ENCODE data around the gene PTPN14.

The PTPN14 gene

GRCh38 chr1:214377886-214378285, 173.5 kb downstream of the PTPN14 start:
- no peak for DNase-seq (ENCODE audit: low read depth in 1 of 2, low spot score in 1 of 2)

GRCh38 chr1:214377485-214377884, 173.9 kb downstream of the PTPN14 start:
- no peak for DNase-seq (ENCODE audit: low read depth in 1 of 2, low spot score in 1 of 2)

GRCh38 chr1:214372092-214372491, 179.3 kb downstream of the PTPN14 start:
- DNase-seq (ENCODE audit: low read depth in 1 of 2, low spot score in 1 of 2) = no peak

GRCh38 chr1:214370615-214371014, 180.8 kb downstream of the PTPN14 start:
- no peak for DNase-seq (ENCODE audit: low read depth in 1 of 2, low spot score in 1 of 2)

- no peak for DNase-seq (ENCODE audit: low read depth in 1 of 2, low spot score in 1 of 2)
These were observed 182.0 kb downstream of the PTPN14 start for GRCh38 chr1:214369364-214369763.

- DNase-seq (ENCODE audit: low read depth in 1 of 2, low spot score in 1 of 2) = no peak
These were observed 183.6 kb downstream of the PTPN14 start for GRCh38 chr1:214367841-214368240.

GRCh38 chr1:214364786-214365295, 186.6 kb downstream of the PTPN14 start:
- DNase-seq (ENCODE audit: low read depth in 1 of 2, low spot score in 1 of 2) = no peak

- DNase-seq (ENCODE audit: low read depth in 1 of 2, low spot score in 1 of 2) = no peak
These were observed 187.0 kb downstream of the PTPN14 start for GRCh38 chr1:214364386-214364785.

- DNase-seq (ENCODE audit: low read depth in 1 of 2, low spot score in 1 of 2) = no peak
These were observed 188.0 kb downstream of the PTPN14 start for GRCh38 chr1:214363386-214363785.

GRCh38 chr1:214362188-214362882, 189.1 kb downstream of the PTPN14 start:
- DNase-seq (ENCODE audit: low read depth in 1 of 2, low spot score in 1 of 2) = no peak

- no peak for DNase-seq (ENCODE audit: low read depth in 1 of 2, low spot score in 1 of 2)
These were observed 189.8 kb downstream of the PTPN14 start for GRCh38 chr1:214361636-214362035.

GRCh38 chr1:214360525-214361164, 190.8 kb downstream of the PTPN14 start:
- no peak for DNase-seq (ENCODE audit: low read depth in 1 of 2, low spot score in 1 of 2)

GRCh38 chr1:214360116-214360515, 191.3 kb downstream of the PTPN14 start:
- DNase-seq (ENCODE audit: low read depth in 1 of 2, low spot score in 1 of 2) = no peak

GRCh38 chr1:214354440-214355148, 196.8 kb downstream of the PTPN14 start:
- DNase-seq (ENCODE audit: low read depth in 1 of 2, low spot score in 1 of 2) = no peak

- DNase-seq (ENCODE audit: low read depth in 1 of 2, low spot score in 1 of 2) = no peak
These were observed 198.6 kb downstream of the PTPN14 start for GRCh38 chr1:214352838-214353237.

- DNase-seq (ENCODE audit: low read depth in 1 of 2, low spot score in 1 of 2) = no peak
These were observed 199.7 kb downstream of the PTPN14 start for GRCh38 chr1:214351551-214352277.

- no peak for DNase-seq (ENCODE audit: low read depth in 1 of 2, low spot score in 1 of 2)
These were observed 201.6 kb downstream of the PTPN14 start for GRCh38 chr1:214349781-214350180.

GRCh38 chr1:214349008-214349407, 202.4 kb downstream of the PTPN14 start:
- DNase-seq (ENCODE audit: low read depth in 1 of 2, low spot score in 1 of 2) = no peak

GRCh38 chr1:214344897-214345296, 206.5 kb downstream of the PTPN14 start:
- no peak for DNase-seq (ENCODE audit: low read depth in 1 of 2, low spot score in 1 of 2)

GRCh38 chr1:214342525-214342924, 208.9 kb downstream of the PTPN14 start:
- no peak for DNase-seq (ENCODE audit: low read depth in 1 of 2, low spot score in 1 of 2)

- no peak for DNase-seq (ENCODE audit: low read depth in 1 of 2, low spot score in 1 of 2)
These were observed 209.5 kb downstream of the PTPN14 start for GRCh38 chr1:214341932-214342331.

All from stimulated activated CD4-positive, alpha-beta T cell treated with anti-CD3 and anti-CD28 coated beads, Interleukin-15, amount 100 ng/mL, for 1 hour (primary cell).